HFFc6 (cell line): ENCODE measurements around the gene CLIP4. TPM values are rescaled to one million over a fixed set of nuclear protein-coding genes. Genes with fewer than 3 reads are reported as not detected.
A peak's percentile ranks its signal among the peaks of the same experiment; 100 is the strongest.

Source experiments
- DNase-seq: peaks from one replicate; pipeline ENCODE4 v3.0.0-alpha.2; 2018
- H3K27ac Mint-ChIP-seq: 2 replicates; pipeline ENCODE4 v1.8.0; 2020; ENCODE audit warnings: mild to moderate bottlenecking, mixed read lengths
- H3K27me3 Mint-ChIP-seq: 2 replicates; pipeline ENCODE4 v1.8.0; 2021; ENCODE audit warnings: mild to moderate bottlenecking, moderate library complexity, mixed read lengths; ENCODE audit not compliant: insufficient read depth
- H3K36me3 Mint-ChIP-seq: 2 replicates; pipeline ENCODE4 v1.8.0; 2021; ENCODE audit warnings: low read depth, mixed read lengths
- H3K4me1 Mint-ChIP-seq: 2 replicates; pipeline ENCODE4 v1.8.0; 2020; ENCODE audit warnings: low read depth, mixed read lengths
- H3K4me3 Mint-ChIP-seq: 2 replicates; pipeline ENCODE4 v1.8.0; 2020; ENCODE audit warnings: mild to moderate bottlenecking, moderate library complexity, mixed read lengths
- H3K9me3 Mint-ChIP-seq: 2 replicates; pipeline ENCODE4 v1.8.0; 2020; ENCODE audit warnings: mild to moderate bottlenecking, mixed read lengths
- total RNA-seq, 6 experiments: library from RNA; stranded (reverse); fragmentation: NEBNext Ultra II Directional; extraction: Animal tissue kit (Norgen Biotek cat#: 25700); gene quantifications; 2 replicates in 1 of 6; 3 replicates in 5 of 6; pipeline ENCODE4 v1.2.3, GENCODE V29; 2021
- TF ChIP-seq, protein P1 (sequence below): fragments of 200-600 bp; sonication (generic); IDR thresholded peaks from 2 replicates; pipeline ENCODE4 v1.5.0; 2021; ENCODE audit warnings: antibody characterized with exemption, mild to moderate bottlenecking

CLIP4 gene
- total RNA-seq, 6 experiments from 2014 or later: 33.7 to 40.9 (median 36.6) TPM

DNA sequence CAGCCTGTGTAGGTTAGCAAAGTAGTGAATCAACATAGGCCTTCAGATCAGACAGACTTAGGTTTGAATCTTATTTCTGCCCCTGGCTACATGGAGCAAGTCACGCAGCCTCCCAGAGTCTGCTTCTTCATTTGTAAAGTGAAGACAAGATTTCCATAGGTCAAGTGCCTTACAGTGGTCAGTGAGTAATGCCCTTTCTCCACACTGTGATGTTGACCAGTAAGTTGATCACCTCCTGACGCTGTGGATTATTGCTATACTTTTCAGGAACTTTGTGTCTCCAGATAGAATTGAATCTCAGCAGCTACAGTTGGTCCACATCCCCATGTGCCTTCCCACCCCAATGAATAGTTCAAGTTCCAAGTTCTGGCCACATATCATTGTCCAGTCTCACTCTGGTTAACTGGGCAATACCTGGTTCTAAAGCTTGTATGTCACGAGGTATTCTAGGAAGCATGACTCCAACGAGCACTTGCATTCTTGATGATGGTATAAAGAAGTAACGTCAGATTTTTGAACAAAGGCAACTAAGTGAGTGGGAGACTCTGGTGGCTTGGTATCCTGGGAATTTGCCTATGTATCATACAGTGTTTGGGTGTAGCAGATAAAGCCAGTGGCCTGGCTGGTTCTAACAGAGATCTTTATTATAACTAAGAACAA, 2.1 kb upstream of the CLIP4 start:
- peak overlapping the region; percentile 84 for H3K4me3 Mint-ChIP-seq
- no peaks in the 10 kb centered on the region for H3K9me3 Mint-ChIP-seq
- no peaks in the 10 kb centered on the region; the same call in 1 of the 2 replicates for H3K27me3 Mint-ChIP-seq
- H3K27ac Mint-ChIP-seq: peak overlapping the region; percentile 96
- TF ChIP-seq, protein P1, sequence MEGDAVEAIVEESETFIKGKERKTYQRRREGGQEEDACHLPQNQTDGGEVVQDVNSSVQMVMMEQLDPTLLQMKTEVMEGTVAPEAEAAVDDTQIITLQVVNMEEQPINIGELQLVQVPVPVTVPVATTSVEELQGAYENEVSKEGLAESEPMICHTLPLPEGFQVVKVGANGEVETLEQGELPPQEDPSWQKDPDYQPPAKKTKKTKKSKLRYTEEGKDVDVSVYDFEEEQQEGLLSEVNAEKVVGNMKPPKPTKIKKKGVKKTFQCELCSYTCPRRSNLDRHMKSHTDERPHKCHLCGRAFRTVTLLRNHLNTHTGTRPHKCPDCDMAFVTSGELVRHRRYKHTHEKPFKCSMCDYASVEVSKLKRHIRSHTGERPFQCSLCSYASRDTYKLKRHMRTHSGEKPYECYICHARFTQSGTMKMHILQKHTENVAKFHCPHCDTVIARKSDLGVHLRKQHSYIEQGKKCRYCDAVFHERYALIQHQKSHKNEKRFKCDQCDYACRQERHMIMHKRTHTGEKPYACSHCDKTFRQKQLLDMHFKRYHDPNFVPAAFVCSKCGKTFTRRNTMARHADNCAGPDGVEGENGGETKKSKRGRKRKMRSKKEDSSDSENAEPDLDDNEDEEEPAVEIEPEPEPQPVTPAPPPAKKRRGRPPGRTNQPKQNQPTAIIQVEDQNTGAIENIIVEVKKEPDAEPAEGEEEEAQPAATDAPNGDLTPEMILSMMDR: no peak
- no peaks in the 10 kb centered on the region; the same call in 1 of the 2 replicates for H3K36me3 Mint-ChIP-seq
- peaks cover 86% of the 10 kb centered on the region for H3K4me1 Mint-ChIP-seq
- peak; percentile 90 for DNase-seq

DNA sequence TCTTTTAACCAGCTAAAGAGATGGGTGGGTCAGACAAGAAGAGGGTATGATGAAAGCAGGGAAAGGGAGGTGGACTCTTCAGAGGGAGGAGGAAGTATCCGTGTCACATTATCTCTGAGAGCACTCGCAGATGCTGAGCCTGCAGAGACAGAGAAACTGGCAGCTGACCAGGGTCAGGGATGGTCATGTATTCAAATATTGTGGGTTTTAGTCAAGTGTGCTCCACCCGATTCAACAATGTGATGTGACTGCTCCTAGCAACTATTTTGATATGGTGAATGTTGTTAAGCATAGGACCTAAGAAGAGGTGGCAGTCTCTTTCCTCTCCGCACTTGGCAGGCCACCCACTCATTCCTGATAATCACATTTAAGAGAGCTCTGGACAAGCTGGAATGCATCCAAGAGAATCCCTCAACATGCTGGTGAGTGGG, 1.3 kb upstream of the CLIP4 start:
- Mint-ChIP-seq H3K4me3 (peak overlapping the region; percentile 84), H3K27ac (peak overlapping the region; percentile 96), H3K9me3 (no peaks in the 10 kb centered on the region), H3K27me3 (no peaks in the 10 kb centered on the region; the same call in 1 of the 2 replicates), H3K36me3 (no peaks in the 10 kb centered on the region; the same call in 1 of the 2 replicates), H3K4me1 (peaks cover 83% of the 10 kb centered on the region)
- peak; percentile 95 for DNase-seq
- TF ChIP-seq, protein P1: no peak

DNA sequence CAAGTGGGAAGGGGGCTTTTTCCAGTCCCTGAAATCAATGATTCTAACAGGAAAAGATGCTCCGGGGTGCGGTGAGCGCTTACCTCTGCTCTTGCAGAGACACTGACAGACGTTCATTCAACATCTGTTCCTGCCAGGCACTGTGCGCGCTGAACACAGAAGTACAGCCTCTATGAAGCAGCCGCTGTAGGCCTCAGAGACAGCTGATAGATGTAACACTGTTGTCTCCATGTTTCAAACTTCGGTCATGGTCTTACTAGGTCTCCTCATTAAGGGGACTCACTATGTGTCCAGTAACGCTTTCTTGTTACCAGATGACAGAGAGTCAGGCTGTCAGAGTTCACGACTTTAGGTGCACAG, 649 bp upstream of the CLIP4 start:
- peak overlapping the region; percentile 84 for H3K4me3 Mint-ChIP-seq
- peaks cover 86% of the 10 kb centered on the region for H3K4me1 Mint-ChIP-seq
- TF ChIP-seq, protein P1: no peak
- no peaks in the 10 kb centered on the region; the same call in 1 of the 2 replicates for H3K27me3 Mint-ChIP-seq
- peak overlapping the region; percentile 96 for H3K27ac Mint-ChIP-seq
- no peaks in the 10 kb centered on the region; the same call in 1 of the 2 replicates for H3K36me3 Mint-ChIP-seq
- DNase-seq: no peak
- no peaks in the 10 kb centered on the region for H3K9me3 Mint-ChIP-seq

DNA sequence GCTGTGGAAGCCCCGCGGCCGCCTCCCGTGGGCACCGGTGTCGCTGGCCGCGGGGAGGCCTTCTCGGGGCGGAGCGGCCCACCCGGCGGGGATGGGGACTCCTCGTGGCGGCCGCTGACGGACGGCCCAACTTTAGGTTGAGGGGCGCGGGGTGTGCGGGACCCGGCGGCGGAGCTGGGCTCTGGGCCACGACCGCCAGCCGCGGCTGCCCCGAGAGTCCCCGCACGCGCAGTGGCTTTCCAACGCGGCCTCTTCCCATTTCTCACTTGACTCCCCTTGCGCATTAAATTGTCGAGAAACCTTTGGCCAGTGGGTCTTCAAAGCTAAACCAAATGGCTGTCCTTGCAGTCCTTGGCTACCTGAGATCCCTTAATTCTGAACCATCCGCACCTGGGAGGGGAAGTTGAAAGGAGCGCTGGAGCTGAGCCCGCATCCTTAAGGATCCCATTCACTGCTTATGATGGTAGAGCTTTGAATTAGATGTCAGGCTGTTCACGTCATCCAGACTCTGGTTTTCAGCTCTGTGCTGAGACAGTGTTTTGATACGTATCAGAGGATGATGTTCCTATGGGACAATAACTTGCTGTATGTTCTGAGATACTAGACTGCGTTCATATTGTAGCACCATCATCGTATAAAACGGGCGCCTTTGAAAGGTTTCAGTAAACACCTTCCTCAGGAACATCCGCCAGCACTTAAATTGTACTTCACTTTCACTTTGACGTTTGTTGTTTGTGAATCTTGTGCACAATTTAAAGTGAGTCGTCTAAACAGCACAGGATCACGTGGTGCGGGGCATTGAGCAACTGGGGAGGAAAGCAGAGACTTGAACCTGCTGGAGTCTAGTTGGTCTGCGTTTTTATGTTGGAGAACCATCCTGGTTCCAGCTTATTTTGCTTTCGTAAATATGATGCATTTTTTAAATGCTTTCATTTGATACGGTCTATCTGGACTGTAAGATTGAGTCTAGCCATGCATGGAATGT, 874 bp downstream of the CLIP4 start:
- H3K9me3 Mint-ChIP-seq: no peaks in the 10 kb centered on the region
- H3K36me3 Mint-ChIP-seq: peaks cover 9% of the 10 kb centered on the region
- peaks cover 86% of the 10 kb centered on the region for H3K4me1 Mint-ChIP-seq
- no peaks in the 10 kb centered on the region; the same call in 1 of the 2 replicates for H3K27me3 Mint-ChIP-seq
- DNase-seq: peak; percentile 79
- H3K4me3 Mint-ChIP-seq: peak overlapping the region; percentile 94
- TF ChIP-seq, protein P1: no peak
- peak overlapping the region; percentile 98 for H3K27ac Mint-ChIP-seq

DNA sequence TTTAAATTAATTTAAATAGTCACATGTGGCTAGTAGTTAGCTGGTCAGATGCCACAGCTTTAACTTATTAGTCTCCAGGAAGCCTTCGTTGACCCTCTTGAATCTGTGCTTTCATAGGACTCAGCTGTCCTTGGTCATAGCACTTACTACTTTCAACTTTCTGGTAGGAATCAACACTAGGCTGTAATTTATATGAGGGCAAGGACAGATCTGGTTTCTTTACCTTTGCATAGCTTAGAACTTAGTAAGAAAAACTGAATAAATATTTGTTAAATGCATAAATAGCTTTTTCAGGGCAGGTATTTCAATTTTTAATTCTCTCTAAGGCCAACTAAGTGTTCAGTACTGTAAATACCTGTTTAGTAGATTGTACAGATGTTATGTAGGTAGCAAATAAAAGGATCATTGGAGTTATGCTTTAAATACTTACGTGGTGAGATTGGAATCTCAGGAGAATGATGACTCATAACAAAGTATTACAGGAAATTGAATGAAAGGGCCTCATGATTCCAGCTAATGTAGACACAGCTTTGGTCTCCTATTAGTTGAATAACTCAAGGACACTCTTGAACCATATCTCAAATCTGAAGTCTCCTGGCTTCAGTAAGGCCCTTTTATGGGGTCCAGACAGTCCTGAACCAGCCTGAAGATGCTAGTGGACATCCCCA, 2.6 kb downstream of the CLIP4 start:
- H3K27ac Mint-ChIP-seq: peak overlapping the region; percentile 98

More for the DNA sequence above, 2.6 kb downstream of the CLIP4 start:
- TF ChIP-seq, protein P1: no peak
- Mint-ChIP-seq H3K9me3 (no peaks in the 10 kb centered on the region), H3K27me3 (no peaks in the 10 kb centered on the region; the same call in 1 of the 2 replicates), H3K4me3 (peak overlapping the region; percentile 94), H3K36me3 (peaks cover 24% of the 10 kb centered on the region), H3K4me1 (peaks cover 88% of the 10 kb centered on the region)
- DNase-seq: peak; percentile 33
